ENCODE measurements around the gene SUSD4. TPM values are rescaled to one million over a fixed set of nuclear protein-coding genes. Genes with fewer than 3 reads are reported as not detected.

Gene SUSD4
- total and polyA plus RNA-seq, 10 of the 15 experiments (the other 5 are each of a cell fraction or from before 2014, with no cell fraction given): 0.13 to 1.1 (median 0.26) TPM; not detected in 3

DNA sequence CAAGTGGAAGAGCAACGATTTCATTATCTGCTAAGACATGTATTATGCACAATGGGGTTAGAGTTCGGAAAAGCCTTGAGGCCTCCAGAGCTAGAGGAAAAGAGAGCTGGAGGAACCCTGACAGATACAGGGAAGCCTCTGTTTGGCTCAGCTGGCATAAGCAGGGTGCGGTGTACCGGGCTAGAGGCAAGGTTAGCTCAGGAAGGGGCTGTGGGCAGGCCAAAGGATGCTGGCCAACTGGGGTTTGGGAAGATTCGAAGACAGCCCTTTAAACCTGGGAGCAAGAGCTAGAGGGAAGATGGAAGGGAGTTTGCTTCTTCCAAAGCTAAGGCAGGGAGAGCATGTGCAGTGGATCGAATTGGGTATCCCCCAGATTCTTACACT is 113.4 kb downstream of the SUSD4 start:
- no peak overlapping the region for H3K4me3 ChIP-seq
- no peak overlapping the region for H3K4me2 ChIP-seq (ENCODE audit: control insufficient read depth, insufficient read depth)
- no TSS peak for BruUV-seq (replicated peaks)
- H3K9ac ChIP-seq (ENCODE audit: control insufficient read depth, insufficient read depth, low read length): no peak overlapping the region
- no peaks in the 10 kb centered on the region for H3K9me3 ChIP-seq (replicated peaks; ENCODE audit: control insufficient read depth, insufficient read depth, low read length)
- ChIA-PET SMC1A (ENCODE audit: uncharacterized antibody, unreplicated experiment) (interaction anchor here (0.7 to 12.3 kb wide), 6 partner anchors 9 to 433 kb away, joined by 3 to 218 read pairs (median 4); no protein-coding TSS in a partner anchor), CTCF (interaction anchor here (0.8 to 12.8 kb wide), 5 partner anchors 75 to 512 kb away, joined by 3 to 406 read pairs (median 3); partner anchors contain the start of gene TLR5), POLR2A (no interaction called here), RAD21 (ENCODE audit: unreplicated experiment) (interaction anchor here (1.2 to 2.3 kb wide), 3 partner anchors 76 to 119 kb away, joined by 3 to 6 read pairs (median 4); no protein-coding TSS in a partner anchor)
- no peaks in the 10 kb centered on the region for H3K36me3 ChIP-seq (ENCODE audit: control insufficient read depth in 2 of 2, insufficient read depth in 2 of 2, low read length in 1 of 2)
- no peaks in the 10 kb centered on the region for H3K4me1 ChIP-seq (ENCODE audit: control insufficient read depth, insufficient read depth, low read length)
- in situ Hi-C loops (cut with MboI) (no loop called here), intact Hi-C loops (cut with micrococcal nuclease; ENCODE audit: unreplicated experiment) (no loop called here)
- no peaks in the 10 kb centered on the region for H3K27me3 ChIP-seq (replicated peaks in 1 of 2; ENCODE audit: control insufficient read depth in 2 of 2, insufficient read depth in 2 of 2, low read length in 1 of 2)
- H3K79me2 ChIP-seq (ENCODE audit: control insufficient read depth, insufficient read depth, low read length): no peaks in the 10 kb centered on the region
- WGBS (ENCODE audit: insufficient coverage, insufficient replicate concordance, low lambda C conversion rate, missing lambda C conversion rate): 15% methylated on average over 6 of the region's 6 CpGs
- no peaks in the 10 kb centered on the region for H4K20me1 ChIP-seq (ENCODE audit: control insufficient read depth, insufficient read depth)
- TF ChIP-seq RB1 (IDR thresholded peaks at IDR 0.05; ENCODE audit: borderline replicate concordance) (no peak), SMAD1 (IDR thresholded peaks at IDR 0.05; ENCODE audit: low read depth, partially characterized antibody) (no peak)
- TF ChIP-seq, protein P1, sequence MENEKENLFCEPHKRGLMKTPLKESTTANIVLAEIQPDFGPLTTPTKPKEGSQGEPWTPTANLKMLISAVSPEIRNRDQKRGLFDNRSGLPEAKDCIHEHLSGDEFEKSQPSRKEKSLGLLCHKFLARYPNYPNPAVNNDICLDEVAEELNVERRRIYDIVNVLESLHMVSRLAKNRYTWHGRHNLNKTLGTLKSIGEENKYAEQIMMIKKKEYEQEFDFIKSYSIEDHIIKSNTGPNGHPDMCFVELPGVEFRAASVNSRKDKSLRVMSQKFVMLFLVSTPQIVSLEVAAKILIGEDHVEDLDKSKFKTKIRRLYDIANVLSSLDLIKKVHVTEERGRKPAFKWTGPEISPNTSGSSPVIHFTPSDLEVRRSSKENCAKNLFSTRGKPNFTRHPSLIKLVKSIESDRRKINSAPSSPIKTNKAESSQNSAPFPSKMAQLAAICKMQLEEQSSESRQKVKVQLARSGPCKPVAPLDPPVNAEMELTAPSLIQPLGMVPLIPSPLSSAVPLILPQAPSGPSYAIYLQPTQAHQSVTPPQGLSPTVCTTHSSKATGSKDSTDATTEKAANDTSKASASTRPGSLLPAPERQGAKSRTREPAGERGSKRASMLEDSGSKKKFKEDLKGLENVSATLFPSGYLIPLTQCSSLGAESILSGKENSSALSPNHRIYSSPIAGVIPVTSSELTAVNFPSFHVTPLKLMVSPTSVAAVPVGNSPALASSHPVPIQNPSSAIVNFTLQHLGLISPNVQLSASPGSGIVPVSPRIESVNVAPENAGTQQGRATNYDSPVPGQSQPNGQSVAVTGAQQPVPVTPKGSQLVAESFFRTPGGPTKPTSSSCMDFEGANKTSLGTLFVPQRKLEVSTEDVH (IDR thresholded peaks at IDR 0.05; ENCODE audit: low read depth, partially characterized antibody): no peak
- FAIRE-seq (no peak), DNase-seq (ENCODE audit: low read depth, low spot score) (no peak), ATAC-seq (no peak)
- H3K27ac ChIP-seq (ENCODE audit: control insufficient read depth, insufficient read depth): no peak overlapping the region
- H2AFZ ChIP-seq (ENCODE audit: control insufficient read depth, low read depth, low read length): no peak overlapping the region

Data from GM12878 (cell line).